ENCODE measurements around the gene CLEC2L. TPM values are rescaled to one million over a fixed set of nuclear protein-coding genes. Genes with fewer than 3 reads are reported as not detected.

Gene CLEC2L
- polyA plus RNA-seq, 1 donor (not counting 4 experiments of a cell fraction or from before 2014, with no cell fraction given) = not detected

GRCh38 chr7:139572071-139572470 lies 48.6 kb downstream of the CLEC2L start:
- Histone ChIP-seq H3K9me1 (ENCODE audit: control insufficient read depth, extremely low read depth, insufficient read depth, low read length) (no peaks in the 10 kb centered on the region), H3K79me2 (ENCODE audit: control insufficient read depth, insufficient read depth, low read length) (no peaks in the 10 kb centered on the region), H4K20me1 (ENCODE audit: control insufficient read depth, extremely low read depth, insufficient read depth, low read length) (no peaks in the 10 kb centered on the region), H3K27me3 (ENCODE audit: control insufficient read depth, extremely low read depth, insufficient read depth, low read length) (no peaks in the 10 kb centered on the region), H3K4me2 (ENCODE audit: control insufficient read depth, extremely low read depth, insufficient read depth, low read depth, low read length) (no peak overlapping the region), H2AFZ (ENCODE audit: control insufficient read depth, low read length) (no peak overlapping the region), H3K9ac (ENCODE audit: control insufficient read depth, extremely low read depth, insufficient read depth, low read length) (no peak overlapping the region), H3K27ac (ENCODE audit: control insufficient read depth, insufficient read depth, low read length) (no peak overlapping the region), H3K4me1 (ENCODE audit: control insufficient read depth, extremely low read depth, insufficient read depth, low read length) (no peaks in the 10 kb centered on the region), H3K4me3 (ENCODE audit: control insufficient read depth in 2 of 3, extremely low read depth in 1 of 3, insufficient read depth in 2 of 3, low read depth in 1 of 3, low read length in 3 of 3) (no peak overlapping the region), H3K9me3 (ENCODE audit: control insufficient read depth, low read depth, low read length) (no peaks in the 10 kb centered on the region), H3K36me3 (ENCODE audit: control insufficient read depth in 2 of 2, extremely low read depth in 1 of 2, insufficient read depth in 2 of 2, low read length in 2 of 2) (peaks cover 11% of the 10 kb centered on the region in 2 experiments)
- FAIRE-seq (no peak), DNase-seq (ENCODE audit: low read depth, low spot score) (no peak)
- dilution Hi-C loops (cut with MboI; ENCODE audit: extremely low pct_ligation_motif_present, low sequenced_read_pairs) = no loop called here
- no peak for TF ChIP-seq EZH2 (IDR thresholded peaks at IDR 0.05; ENCODE audit: low read length)
- TF ChIP-seq, protein P1, sequence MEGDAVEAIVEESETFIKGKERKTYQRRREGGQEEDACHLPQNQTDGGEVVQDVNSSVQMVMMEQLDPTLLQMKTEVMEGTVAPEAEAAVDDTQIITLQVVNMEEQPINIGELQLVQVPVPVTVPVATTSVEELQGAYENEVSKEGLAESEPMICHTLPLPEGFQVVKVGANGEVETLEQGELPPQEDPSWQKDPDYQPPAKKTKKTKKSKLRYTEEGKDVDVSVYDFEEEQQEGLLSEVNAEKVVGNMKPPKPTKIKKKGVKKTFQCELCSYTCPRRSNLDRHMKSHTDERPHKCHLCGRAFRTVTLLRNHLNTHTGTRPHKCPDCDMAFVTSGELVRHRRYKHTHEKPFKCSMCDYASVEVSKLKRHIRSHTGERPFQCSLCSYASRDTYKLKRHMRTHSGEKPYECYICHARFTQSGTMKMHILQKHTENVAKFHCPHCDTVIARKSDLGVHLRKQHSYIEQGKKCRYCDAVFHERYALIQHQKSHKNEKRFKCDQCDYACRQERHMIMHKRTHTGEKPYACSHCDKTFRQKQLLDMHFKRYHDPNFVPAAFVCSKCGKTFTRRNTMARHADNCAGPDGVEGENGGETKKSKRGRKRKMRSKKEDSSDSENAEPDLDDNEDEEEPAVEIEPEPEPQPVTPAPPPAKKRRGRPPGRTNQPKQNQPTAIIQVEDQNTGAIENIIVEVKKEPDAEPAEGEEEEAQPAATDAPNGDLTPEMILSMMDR (optimal IDR thresholded peaks at IDR 0.05 in 1 of 3, IDR thresholded peaks at IDR 0.05 in 1 of 3, conservative IDR thresholded peaks at IDR 0.05 in 1 of 3; ENCODE audit: extremely low read depth in 1 of 3, insufficient read depth in 2 of 3, low read length in 3 of 3) = no peak

DNA sequence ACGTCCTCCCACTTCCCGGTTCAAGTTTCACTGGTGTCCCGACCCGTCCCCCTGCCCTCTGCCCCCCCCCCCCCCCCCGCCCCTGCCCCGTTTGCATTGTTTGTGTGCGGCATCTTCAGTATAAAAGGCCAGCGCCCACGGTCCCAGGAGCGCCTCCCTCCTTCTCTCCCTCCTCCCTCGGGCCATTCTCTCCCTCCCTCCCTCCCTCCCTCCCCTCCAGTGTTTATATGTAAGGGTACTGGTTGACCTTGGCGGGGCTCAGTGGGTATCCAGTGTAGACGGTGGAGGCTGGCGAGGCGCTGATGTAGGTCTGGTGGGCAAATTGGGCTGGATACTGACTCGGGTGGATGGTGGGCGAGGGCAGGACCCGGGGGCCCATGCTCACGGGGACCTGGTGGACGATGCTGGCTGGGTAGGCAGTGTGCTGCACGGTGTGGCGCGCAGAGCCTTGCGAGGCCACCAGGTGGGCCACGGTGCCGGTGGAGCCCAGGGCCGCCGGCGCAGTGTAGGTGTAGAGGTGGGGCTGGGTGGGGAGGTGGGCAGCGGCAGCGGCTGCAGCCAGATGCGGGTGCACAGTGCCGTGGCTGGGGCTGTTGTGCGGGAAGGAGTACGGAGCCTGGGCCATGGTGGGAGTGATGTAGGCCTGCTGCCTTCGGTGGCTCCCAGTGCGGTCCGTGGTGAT lies 49.4 kb downstream of the CLEC2L start:
- Histone ChIP-seq H3K4me2 (ENCODE audit: control insufficient read depth, extremely low read depth, insufficient read depth, low read depth, low read length) (no peak overlapping the region), H3K9ac (ENCODE audit: control insufficient read depth, extremely low read depth, insufficient read depth, low read length) (no peak overlapping the region), H3K4me1 (ENCODE audit: control insufficient read depth, extremely low read depth, insufficient read depth, low read length) (no peaks in the 10 kb centered on the region), H3K79me2 (ENCODE audit: control insufficient read depth, insufficient read depth, low read length) (no peaks in the 10 kb centered on the region), H4K20me1 (ENCODE audit: control insufficient read depth, extremely low read depth, insufficient read depth, low read length) (no peaks in the 10 kb centered on the region), H3K9me3 (ENCODE audit: control insufficient read depth, low read depth, low read length) (no peaks in the 10 kb centered on the region), H3K4me3 (ENCODE audit: control insufficient read depth in 2 of 3, extremely low read depth in 1 of 3, insufficient read depth in 2 of 3, low read depth in 1 of 3, low read length in 3 of 3) (no peak overlapping the region), H2AFZ (ENCODE audit: control insufficient read depth, low read length) (no peak overlapping the region), H3K36me3 (ENCODE audit: control insufficient read depth in 2 of 2, extremely low read depth in 1 of 2, insufficient read depth in 2 of 2, low read length in 2 of 2) (peaks cover 11% of the 10 kb centered on the region in 2 experiments), H3K9me1 (ENCODE audit: control insufficient read depth, extremely low read depth, insufficient read depth, low read length) (no peaks in the 10 kb centered on the region), H3K27me3 (ENCODE audit: control insufficient read depth, extremely low read depth, insufficient read depth, low read length) (no peaks in the 10 kb centered on the region), H3K27ac (ENCODE audit: control insufficient read depth, insufficient read depth, low read length) (no peak overlapping the region)
- FAIRE-seq (no peak), DNase-seq (ENCODE audit: low read depth, low spot score) (no peak)
- dilution Hi-C loops (cut with MboI; ENCODE audit: extremely low pct_ligation_motif_present, low sequenced_read_pairs) = no loop called here
- no peak for TF ChIP-seq EZH2 (IDR thresholded peaks at IDR 0.05; ENCODE audit: low read length)
- TF ChIP-seq, protein P1 (optimal IDR thresholded peaks at IDR 0.05 in 1 of 3, IDR thresholded peaks at IDR 0.05 in 1 of 3, conservative IDR thresholded peaks at IDR 0.05 in 1 of 3; ENCODE audit: extremely low read depth in 1 of 3, insufficient read depth in 2 of 3, low read length in 3 of 3) = no peak

Data from keratinocyte (primary cell).